Limb (tissue), 2 donors: ENCODE results near the gene DOCK10.

Experiments
- DNase-seq, 2 donors: peaks; one replicate each; pipeline ENCODE4 v3.0.0-alpha.2; 2016; ENCODE audit errors: extremely low spot score in 2 of 2

DOCK10 gene

GRCh38 chr2:224883172-224883516, 159.1 kb downstream of the DOCK10 start:
- no peak for DNase-seq

- no peak for DNase-seq
Measured at GRCh38 chr2:224882291-224883171, 159.7 kb downstream of the DOCK10 start.

- no peak for DNase-seq
Measured at GRCh38 chr2:224881846-224882245, 160.4 kb downstream of the DOCK10 start.

- no peak for DNase-seq
Measured at GRCh38 chr2:224876522-224876921, 165.7 kb downstream of the DOCK10 start.

GRCh38 chr2:224875841-224876240, 166.4 kb downstream of the DOCK10 start:
- DNase-seq = no peak

GRCh38 chr2:224875153-224875552, 167.1 kb downstream of the DOCK10 start:
- DNase-seq = no peak

- no peak for DNase-seq
Measured at GRCh38 chr2:224871813-224872212, 170.5 kb downstream of the DOCK10 start.

- DNase-seq = no peak
Measured at GRCh38 chr2:224870341-224870740, 171.9 kb downstream of the DOCK10 start.

GRCh38 chr2:224869601-224870233, 172.6 kb downstream of the DOCK10 start:
- DNase-seq = no peak

GRCh38 chr2:224865016-224865415, 177.3 kb downstream of the DOCK10 start:
- no peak for DNase-seq

GRCh38 chr2:224861266-224861665, 181.0 kb downstream of the DOCK10 start:
- no peak for DNase-seq

GRCh38 chr2:224860786-224861185, 181.5 kb downstream of the DOCK10 start:
- DNase-seq = no peak

- peak in 1 of 2 donors; percentile 50 for DNase-seq
Measured at GRCh38 chr2:224851811-224852210, 190.5 kb downstream of the DOCK10 start.

GRCh38 chr2:224850081-224850480, 192.2 kb downstream of the DOCK10 start:
- no peak for DNase-seq

- no peak for DNase-seq
Measured at GRCh38 chr2:224849264-224849663, 193.0 kb downstream of the DOCK10 start.

GRCh38 chr2:224847961-224848850, 194.1 kb downstream of the DOCK10 start:
- peak; percentile 69 to 71 for DNase-seq

- no peak for DNase-seq
Measured at GRCh38 chr2:224847381-224847780, 194.9 kb downstream of the DOCK10 start.

- DNase-seq = no peak
Measured at GRCh38 chr2:224846686-224847085, 195.6 kb downstream of the DOCK10 start.

- no peak for DNase-seq
Measured at GRCh38 chr2:224846161-224846560, 196.1 kb downstream of the DOCK10 start.

- DNase-seq = no peak
Measured at GRCh38 chr2:224843141-224843540, 199.1 kb downstream of the DOCK10 start.

- no peak for DNase-seq
Measured at GRCh38 chr2:224841910-224842309, 200.4 kb downstream of the DOCK10 start.

GRCh38 chr2:224838335-224838734, 203.9 kb downstream of the DOCK10 start:
- peak in 1 of 2 donors; percentile 70 for DNase-seq
